Breast epithelium (tissue), 4 donors: ENCODE results near the gene GLIS1. TPM values are rescaled to one million over a fixed set of nuclear protein-coding genes. Genes with fewer than 3 reads are reported as not detected.

Experiments
- DNase-seq, 2 donors: peaks; one replicate each; pipeline ENCODE4 v3.0.0-alpha.2; 2019; ENCODE audit warnings: low spot score in 2 of 2
- H3K27ac ChIP-seq, 2 donors: fragments of 200-600 bp; sonication (generic) in 1 of 2; one replicate each; pipeline ENCODE4 v1.5.1; 2016 to 2019; ENCODE audit warnings: mild to moderate bottlenecking in 1 of 2
- H3K27me3 ChIP-seq, 2 donors: fragments of 200-600 bp; sonication (generic) in 1 of 2; one replicate each; pipeline versions ENCODE4 v1.5.1 to v1.6.0; 2017 to 2019; ENCODE audit warnings: control low read depth in 1 of 2, mild to moderate bottlenecking in 1 of 2
- H3K36me3 ChIP-seq: fragments of 200-600 bp; one replicate; pipeline ENCODE4 v1.5.1; 2019
- H3K4me1 ChIP-seq, 2 donors: fragments of 200-600 bp; sonication (generic); one replicate each; pipeline ENCODE4 v1.5.1; 2016 to 2019; ENCODE audit warnings: control low read depth in 1 of 2
- H3K4me3 ChIP-seq, 3 donors: fragments of 200-600 bp; sonication (generic); 1 replicate in 2 of 3; 2 replicates in 1 of 3; pipeline ENCODE4 v1.5.1; 2016 to 2019; ENCODE audit warnings: mild to moderate bottlenecking in 3 of 3, moderate library complexity in 2 of 3
- H3K9me3 ChIP-seq, 2 donors: fragments of 200-600 bp; sonication (generic) in 1 of 2; one replicate each; pipeline ENCODE4 v1.5.1; 2016 to 2019; ENCODE audit warnings: control low read depth in 1 of 2
- CTCF ChIP-seq, 3 donors: fragments of 450-650 bp; IDR thresholded peaks; one replicate each; pipeline ENCODE4 v1.5.1; 2016 to 2017; ENCODE audit warnings: antibody characterized with exemption in 3 of 3, mild to moderate bottlenecking in 3 of 3, moderate library complexity in 3 of 3
- POLR2A ChIP-seq: fragments of 450-650 bp; IDR thresholded peaks from one replicate; pipeline ENCODE4 v1.6.1; 2016; ENCODE audit warnings: antibody characterized with exemption, mild to moderate bottlenecking, moderate library complexity
- POLR2AphosphoS5 ChIP-seq, 3 donors: sonication (generic); formaldehyde crosslinking; IDR thresholded peaks; one replicate each; pipeline ENCODE4 v1.6.1; 2017; ENCODE audit warnings: antibody characterized with exemption in 3 of 3
- intact Hi-C: fragments of 100-400 bp; cut with DNase I; formaldehyde crosslinking; loops from one replicate; pipeline ENCODE4 v1.15.1; 2023; ENCODE audit warnings: low total_unique reads
- total RNA-seq, 3 donors: library from RNA; depleted of rRNA; stranded (reverse); fragments of >200 nt; gene quantifications; one replicate each; pipeline ENCODE4 v1.1.0, GENCODE V29; 2016

The GLIS1 gene
- total RNA-seq, 3 donors from 2014 or later = 0.16 to 2.0 (median 0.59) TPM

DNA sequence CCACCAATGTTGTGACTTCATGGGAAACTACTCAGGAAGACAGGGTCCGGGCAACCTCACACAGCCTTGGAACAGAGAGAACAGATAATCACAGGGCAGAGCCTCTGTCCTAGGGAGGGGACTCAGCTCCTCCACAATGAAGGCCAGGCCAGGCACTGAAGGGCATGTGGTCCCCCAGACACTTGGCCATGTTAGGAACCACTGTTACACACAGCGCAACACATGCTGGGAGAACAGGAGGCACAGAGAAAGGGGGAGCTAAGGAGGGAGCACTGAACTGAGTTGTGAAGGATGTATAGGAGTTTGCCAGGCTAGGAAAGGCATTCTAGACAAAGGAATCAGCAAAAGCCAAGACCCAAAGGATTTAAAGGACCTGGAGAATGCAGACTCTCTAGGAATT, 152.2 kb downstream of the GLIS1 start:
- TF ChIP-seq POLR2AphosphoS5 (IDR thresholded peaks at IDR 0.05) (no peak), CTCF (IDR thresholded peaks at IDR 0.05) (no peak), POLR2A (no peak)
- intact Hi-C loops = no loop called here
- Histone ChIP-seq H3K4me3 (no peak overlapping the region), H3K27ac (no peak overlapping the region), H3K27me3 (no peaks in the 10 kb centered on the region), H3K9me3 (no peaks in the 10 kb centered on the region), H3K4me1 (no peaks in the 10 kb centered on the region), H3K36me3 (no peaks in the 10 kb centered on the region)
- no peak for DNase-seq

DNA sequence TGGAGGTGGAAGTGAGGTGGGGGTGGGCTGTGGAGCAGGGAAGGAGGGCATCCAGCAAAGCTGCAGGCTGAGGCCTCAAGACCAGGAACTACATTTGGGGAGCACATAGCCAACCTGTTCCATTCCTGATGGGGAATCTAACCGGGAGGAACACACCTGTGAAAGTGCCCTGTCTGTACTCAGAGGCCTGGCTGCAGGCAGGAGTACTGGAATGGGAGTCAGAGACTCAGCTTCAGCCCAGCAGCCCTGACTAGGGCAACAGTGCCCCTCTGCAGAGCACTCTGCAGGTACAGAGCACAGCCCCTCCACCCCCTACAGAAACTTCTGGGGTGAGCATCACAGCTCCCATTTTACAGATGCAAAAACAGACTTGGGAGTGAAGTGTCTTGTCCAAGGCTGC, 153.4 kb downstream of the GLIS1 start:
- no peaks in the 10 kb centered on the region for H3K4me1 ChIP-seq
- DNase-seq = no peak
- H3K36me3 ChIP-seq = no peaks in the 10 kb centered on the region
- no peak overlapping the region for H3K4me3 ChIP-seq
- no peak overlapping the region for H3K27ac ChIP-seq
- no peak for TF ChIP-seq POLR2A
- no peak for TF ChIP-seq CTCF (IDR thresholded peaks at IDR 0.05)
- TF ChIP-seq POLR2AphosphoS5 (IDR thresholded peaks at IDR 0.05) = no peak
- intact Hi-C loops = no loop called here
- H3K9me3 ChIP-seq = no peaks in the 10 kb centered on the region
- H3K27me3 ChIP-seq = no peaks in the 10 kb centered on the region

DNA sequence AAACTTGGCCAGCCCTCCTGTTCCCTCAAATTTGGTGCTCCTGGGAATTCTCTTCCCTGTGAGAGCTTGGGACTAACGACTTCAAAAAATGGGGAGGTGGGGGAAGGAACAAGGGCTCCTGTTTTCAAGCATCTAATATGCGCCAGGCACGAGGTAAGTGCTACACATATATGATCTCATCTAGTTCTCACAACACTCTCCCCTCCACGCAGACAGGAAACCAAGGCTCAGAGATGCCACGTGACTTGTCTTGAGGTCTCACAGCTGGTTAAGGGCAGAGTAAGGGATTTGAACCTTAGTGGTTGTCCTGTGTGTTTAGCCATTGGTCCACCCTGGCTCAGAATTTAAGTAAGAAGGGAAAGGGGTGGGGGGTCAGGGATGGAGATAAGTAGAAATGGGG, 153.8 kb downstream of the GLIS1 start:
- DNase-seq = peak in 1 of 2 donors; percentile 10
- intact Hi-C loops = no loop called here
- H3K27me3 ChIP-seq = no peaks in the 10 kb centered on the region
- H3K9me3 ChIP-seq = no peaks in the 10 kb centered on the region
- no peaks in the 10 kb centered on the region for H3K4me1 ChIP-seq
- H3K4me3 ChIP-seq = no peak overlapping the region
- H3K36me3 ChIP-seq = no peaks in the 10 kb centered on the region
- H3K27ac ChIP-seq = no peak overlapping the region
- TF ChIP-seq POLR2AphosphoS5 (IDR thresholded peaks at IDR 0.05) (no peak), CTCF (IDR thresholded peaks at IDR 0.05) (no peak), POLR2A (no peak)

DNA sequence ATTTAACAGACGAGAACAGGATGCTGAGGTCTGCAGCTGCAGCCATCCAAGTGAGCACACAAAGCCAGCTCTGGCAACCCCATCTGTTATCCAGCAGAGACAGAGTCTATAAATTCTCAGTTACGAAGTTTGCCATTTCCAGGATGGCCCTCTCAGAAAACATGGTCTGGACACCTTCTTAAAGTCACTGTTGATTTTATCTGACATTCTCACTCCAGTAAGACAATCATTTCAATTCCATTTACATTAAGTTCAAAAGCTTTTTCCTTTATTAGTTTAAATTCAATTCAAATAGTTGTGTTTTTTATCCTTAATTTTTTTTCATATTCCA, 154.2 kb downstream of the GLIS1 start:
- H3K27me3 ChIP-seq = no peaks in the 10 kb centered on the region
- intact Hi-C loops = no loop called here
- no peaks in the 10 kb centered on the region for H3K36me3 ChIP-seq
- TF ChIP-seq CTCF (IDR thresholded peaks at IDR 0.05) (no peak), POLR2AphosphoS5 (IDR thresholded peaks at IDR 0.05) (no peak), POLR2A (no peak)
- H3K4me1 ChIP-seq = no peaks in the 10 kb centered on the region
- H3K4me3 ChIP-seq = no peak overlapping the region
- H3K9me3 ChIP-seq = no peaks in the 10 kb centered on the region
- no peak overlapping the region for H3K27ac ChIP-seq
- DNase-seq = no peak

DNA sequence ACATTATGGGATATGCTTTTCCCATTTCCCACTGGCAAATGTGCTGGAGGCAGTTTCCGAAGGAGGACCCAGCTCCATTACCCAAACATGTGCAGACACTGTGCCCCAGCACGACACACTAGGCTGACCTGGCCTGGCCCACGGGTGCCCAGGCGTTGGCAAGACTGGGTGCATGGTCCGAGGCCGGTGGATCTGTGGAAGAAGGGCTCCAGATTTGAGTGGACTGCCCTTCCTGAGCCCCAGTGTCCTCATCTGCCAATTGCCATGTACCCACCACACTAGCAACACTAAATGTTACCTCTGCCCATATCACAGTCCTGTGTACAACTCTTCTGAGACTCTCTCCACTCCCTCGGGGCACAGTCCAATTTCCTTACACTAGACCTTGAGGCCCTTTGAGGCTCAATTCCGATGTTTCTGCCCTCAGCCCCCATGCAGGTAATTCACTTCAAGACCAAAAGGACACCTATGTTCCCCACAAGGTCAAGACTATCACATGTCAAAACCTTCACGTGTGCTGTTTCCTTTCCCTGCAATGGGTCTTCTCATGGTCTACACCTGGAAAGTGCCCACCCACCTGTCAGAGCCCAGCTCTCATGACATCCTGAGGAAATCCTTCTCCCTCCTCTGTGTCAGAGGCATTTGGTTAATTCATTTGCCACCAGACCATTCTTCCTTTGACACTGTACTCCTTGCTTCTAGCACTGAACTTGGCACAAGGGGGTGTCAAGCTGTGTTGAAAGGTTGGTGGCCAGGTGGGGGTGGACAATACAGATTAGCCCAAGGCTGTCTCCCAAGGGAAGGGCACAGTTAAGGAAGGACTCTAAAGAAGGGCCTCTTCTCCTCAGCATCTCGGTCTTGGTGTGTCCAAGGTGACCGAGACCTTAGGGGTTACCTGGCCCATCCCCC, 154.8 kb downstream of the GLIS1 start:
- TF ChIP-seq POLR2AphosphoS5 (IDR thresholded peaks at IDR 0.05) = no peak
- no peak for TF ChIP-seq POLR2A
- TF ChIP-seq CTCF (IDR thresholded peaks at IDR 0.05) = no peak
- Histone ChIP-seq H3K4me1 (no peaks in the 10 kb centered on the region), H3K9me3 (no peaks in the 10 kb centered on the region), H3K36me3 (no peaks in the 10 kb centered on the region), H3K27ac (no peak overlapping the region), H3K4me3 (no peak overlapping the region), H3K27me3 (no peaks in the 10 kb centered on the region)
- DNase-seq = peak in 1 of 2 donors; percentile 46
- intact Hi-C loops = no loop called here
